ENCODE data around the gene PRKCG. TPM values are rescaled to one million over a fixed set of nuclear protein-coding genes. Genes with fewer than 3 reads are reported as not detected.

The PRKCG gene
- total RNA-seq, 1 donor from 2014 or later, result 19.1 TPM

DNA sequence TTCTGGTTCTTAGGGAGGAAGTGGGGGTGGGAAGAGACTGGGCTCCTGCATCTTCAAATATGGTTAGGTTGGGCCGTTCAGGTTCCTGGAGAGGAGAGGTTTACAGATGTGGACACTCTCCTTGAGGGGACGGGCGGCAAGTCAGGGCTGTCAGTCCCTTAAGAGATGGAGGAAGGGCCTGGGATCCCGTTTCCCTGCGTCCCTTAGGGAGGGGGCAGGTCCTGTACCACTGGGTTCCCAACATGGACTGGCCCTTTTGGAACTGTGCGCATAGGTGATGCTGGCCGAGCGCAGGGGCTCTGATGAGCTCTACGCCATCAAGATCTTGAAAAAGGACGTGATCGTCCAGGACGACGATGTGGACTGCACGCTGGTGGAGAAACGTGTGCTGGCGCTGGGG is 16.2 kb downstream of the PRKCG start:
- no peak for DNase-seq (ENCODE audit: low spot score in 2 of 2, unreplicated experiment in 2 of 2)
- H3K4me3 Mint-ChIP-seq, result no peak overlapping the region
- peaks cover 58% of the 10 kb centered on the region for H3K27me3 Mint-ChIP-seq (ENCODE audit: low read depth)
- H3K9me3 Mint-ChIP-seq, result no peaks in the 10 kb centered on the region
- TF ChIP-seq, protein P1, sequence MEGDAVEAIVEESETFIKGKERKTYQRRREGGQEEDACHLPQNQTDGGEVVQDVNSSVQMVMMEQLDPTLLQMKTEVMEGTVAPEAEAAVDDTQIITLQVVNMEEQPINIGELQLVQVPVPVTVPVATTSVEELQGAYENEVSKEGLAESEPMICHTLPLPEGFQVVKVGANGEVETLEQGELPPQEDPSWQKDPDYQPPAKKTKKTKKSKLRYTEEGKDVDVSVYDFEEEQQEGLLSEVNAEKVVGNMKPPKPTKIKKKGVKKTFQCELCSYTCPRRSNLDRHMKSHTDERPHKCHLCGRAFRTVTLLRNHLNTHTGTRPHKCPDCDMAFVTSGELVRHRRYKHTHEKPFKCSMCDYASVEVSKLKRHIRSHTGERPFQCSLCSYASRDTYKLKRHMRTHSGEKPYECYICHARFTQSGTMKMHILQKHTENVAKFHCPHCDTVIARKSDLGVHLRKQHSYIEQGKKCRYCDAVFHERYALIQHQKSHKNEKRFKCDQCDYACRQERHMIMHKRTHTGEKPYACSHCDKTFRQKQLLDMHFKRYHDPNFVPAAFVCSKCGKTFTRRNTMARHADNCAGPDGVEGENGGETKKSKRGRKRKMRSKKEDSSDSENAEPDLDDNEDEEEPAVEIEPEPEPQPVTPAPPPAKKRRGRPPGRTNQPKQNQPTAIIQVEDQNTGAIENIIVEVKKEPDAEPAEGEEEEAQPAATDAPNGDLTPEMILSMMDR (IDR thresholded peaks at IDR 0.05; ENCODE audit: unreplicated experiment), result no peak
- H3K36me3 Mint-ChIP-seq, result no peaks in the 10 kb centered on the region
- no peak overlapping the region for H3K27ac Mint-ChIP-seq
- H3K4me1 Mint-ChIP-seq, result peaks cover 3% of the 10 kb centered on the region

- H3K27me3 Mint-ChIP-seq (ENCODE audit: low read depth), result peaks cover 60% of the 10 kb centered on the region
- no peak for DNase-seq (ENCODE audit: low spot score in 2 of 2, unreplicated experiment in 2 of 2)
- H3K4me3 Mint-ChIP-seq, result no peak overlapping the region
- H3K27ac Mint-ChIP-seq, result no peak overlapping the region
- H3K9me3 Mint-ChIP-seq, result no peaks in the 10 kb centered on the region
- TF ChIP-seq, protein P1 (IDR thresholded peaks at IDR 0.05; ENCODE audit: unreplicated experiment), result no peak
- H3K4me1 Mint-ChIP-seq, result peaks cover 3% of the 10 kb centered on the region
- no peaks in the 10 kb centered on the region for H3K36me3 Mint-ChIP-seq
These were observed 16.8 kb downstream of the PRKCG start for GRCh38 chr19:53898636-53899341.

- Mint-ChIP-seq H3K36me3 (no peaks in the 10 kb centered on the region), H3K9me3 (no peaks in the 10 kb centered on the region), H3K4me3 (no peak overlapping the region), H3K27me3 (ENCODE audit: low read depth) (peaks cover 67% of the 10 kb centered on the region), H3K4me1 (peaks cover 3% of the 10 kb centered on the region), H3K27ac (no peak overlapping the region)
- DNase-seq (ENCODE audit: low spot score in 2 of 2, unreplicated experiment in 2 of 2), result no peak
- TF ChIP-seq, protein P1 (IDR thresholded peaks at IDR 0.05; ENCODE audit: unreplicated experiment), result no peak
These were observed 18.3 kb downstream of the PRKCG start for GRCh38 chr19:53900191-53900860.

DNA sequence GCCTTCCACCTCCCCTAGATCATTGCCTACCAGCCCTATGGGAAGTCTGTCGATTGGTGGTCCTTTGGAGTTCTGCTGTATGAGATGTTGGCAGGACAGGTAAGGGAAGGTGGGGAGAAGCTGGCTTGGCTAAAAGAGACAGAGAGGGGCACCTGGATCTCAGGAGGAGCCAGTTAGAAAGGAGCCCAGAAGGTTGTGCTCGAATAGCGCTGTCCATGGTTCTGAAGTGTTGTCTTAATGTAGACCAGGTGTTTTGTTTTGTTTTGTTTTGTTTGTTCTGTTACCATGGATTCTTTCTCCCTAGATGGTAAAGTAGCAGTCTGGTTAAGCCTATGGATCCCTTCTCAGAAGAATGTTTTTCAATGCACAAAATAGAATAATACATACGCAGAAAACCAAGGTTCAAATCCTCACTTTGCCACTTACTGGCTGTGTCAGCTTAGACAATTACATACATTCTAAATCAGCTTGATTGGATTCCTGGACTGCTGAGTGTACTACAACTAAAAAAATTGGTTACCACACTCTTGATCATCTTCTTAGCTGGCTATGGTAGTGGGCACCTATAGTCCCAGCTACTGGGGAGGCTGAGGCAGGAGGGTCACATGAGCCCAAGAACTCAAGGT is 21.2 kb downstream of the PRKCG start:
- Mint-ChIP-seq H3K4me1 (peaks cover 10% of the 10 kb centered on the region), H3K4me3 (no peak overlapping the region), H3K27me3 (ENCODE audit: low read depth) (peaks cover 73% of the 10 kb centered on the region), H3K27ac (peak overlapping the region; percentile 72), H3K9me3 (no peaks in the 10 kb centered on the region), H3K36me3 (no peaks in the 10 kb centered on the region)
- DNase-seq (ENCODE audit: low spot score in 2 of 2, unreplicated experiment in 2 of 2), result peak in 1 of 2 experiments; percentile 57
- TF ChIP-seq, protein P1 (IDR thresholded peaks at IDR 0.05; ENCODE audit: unreplicated experiment), result no peak

DNA sequence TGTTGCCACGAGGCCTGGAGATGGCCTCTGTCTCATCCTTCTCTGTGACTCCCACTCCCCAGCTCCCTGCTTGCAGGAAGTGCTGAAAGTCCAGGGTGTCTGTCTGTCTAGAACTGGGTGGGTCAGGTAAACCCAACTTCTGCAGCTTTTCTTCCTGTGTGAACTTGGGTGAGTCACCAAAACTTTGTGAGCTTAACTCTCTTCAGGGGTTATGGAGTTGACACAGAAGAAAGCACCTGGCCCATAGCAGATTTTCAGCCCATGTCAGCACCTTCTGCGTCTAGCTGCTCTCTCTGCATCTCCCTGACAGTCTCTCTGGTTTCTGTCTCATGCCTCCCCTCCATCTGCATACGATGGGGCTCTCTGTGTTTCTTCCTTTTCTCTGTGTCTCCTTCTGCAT is 22.9 kb downstream of the PRKCG start:
- H3K27me3 Mint-ChIP-seq (ENCODE audit: low read depth), result peaks cover 73% of the 10 kb centered on the region
- no peaks in the 10 kb centered on the region for H3K9me3 Mint-ChIP-seq
- no peak overlapping the region for H3K27ac Mint-ChIP-seq
- DNase-seq (ENCODE audit: low spot score in 2 of 2, unreplicated experiment in 2 of 2), result no peak
- H3K4me3 Mint-ChIP-seq, result no peak overlapping the region
- TF ChIP-seq, protein P1 (IDR thresholded peaks at IDR 0.05; ENCODE audit: unreplicated experiment), result no peak
- peaks cover 14% of the 10 kb centered on the region for H3K4me1 Mint-ChIP-seq
- no peaks in the 10 kb centered on the region for H3K36me3 Mint-ChIP-seq

Measured in mesothelial cell of epicardium (in vitro differentiated cells).